ENCODE data around the gene IL36B.

The IL36B gene

GRCh38 chr2:113028112-113028511 is 24.6 kb downstream of the IL36B start:
- no peak for TF ChIP-seq CTCF (IDR thresholded peaks at IDR 0.05; ENCODE audit: insufficient read depth, low read depth, low read length, missing control alignments)
- H3K4me3 ChIP-seq (ENCODE audit: low read depth, low read length): no peak overlapping the region
- no peak for DNase-seq (ENCODE audit: low read depth)

- no peak overlapping the region for H3K4me3 ChIP-seq (ENCODE audit: low read depth, low read length)
- TF ChIP-seq CTCF (IDR thresholded peaks at IDR 0.05; ENCODE audit: insufficient read depth, low read depth, low read length, missing control alignments): no peak
- DNase-seq (ENCODE audit: low read depth): no peak
Observed at GRCh38 chr2:113027691-113028090, 25.0 kb downstream of the IL36B start.

GRCh38 chr2:113025737-113026136 is 26.9 kb downstream of the IL36B start:
- DNase-seq (ENCODE audit: low read depth): no peak
- TF ChIP-seq CTCF (IDR thresholded peaks at IDR 0.05; ENCODE audit: insufficient read depth, low read depth, low read length, missing control alignments): no peak
- no peak overlapping the region for H3K4me3 ChIP-seq (ENCODE audit: low read depth, low read length)

GRCh38 chr2:113024764-113025163 is 27.9 kb downstream of the IL36B start:
- TF ChIP-seq CTCF (IDR thresholded peaks at IDR 0.05; ENCODE audit: insufficient read depth, low read depth, low read length, missing control alignments): no peak
- no peak for DNase-seq (ENCODE audit: low read depth)
- H3K4me3 ChIP-seq (ENCODE audit: low read depth, low read length): no peak overlapping the region

- TF ChIP-seq CTCF (IDR thresholded peaks at IDR 0.05; ENCODE audit: insufficient read depth, low read depth, low read length, missing control alignments): no peak
- H3K4me3 ChIP-seq (ENCODE audit: low read depth, low read length): no peak overlapping the region
- DNase-seq (ENCODE audit: low read depth): no peak
Observed at GRCh38 chr2:113021312-113021711, 31.4 kb downstream of the IL36B start.

GRCh38 chr2:113018509-113018908 is 34.2 kb downstream of the IL36B start:
- DNase-seq (ENCODE audit: low read depth): no peak
- TF ChIP-seq CTCF (IDR thresholded peaks at IDR 0.05; ENCODE audit: insufficient read depth, low read depth, low read length, missing control alignments): no peak
- no peak overlapping the region for H3K4me3 ChIP-seq (ENCODE audit: low read depth, low read length)

GRCh38 chr2:113015655-113016054 is 37.0 kb downstream of the IL36B start:
- DNase-seq (ENCODE audit: low read depth): no peak
- H3K4me3 ChIP-seq (ENCODE audit: low read depth, low read length): no peak overlapping the region
- TF ChIP-seq CTCF (IDR thresholded peaks at IDR 0.05; ENCODE audit: insufficient read depth, low read depth, low read length, missing control alignments): no peak

Data from GM12865 (cell line).